Measurements from ENCODE around the gene LEF1. TPM values are rescaled to one million over a fixed set of nuclear protein-coding genes. Genes with fewer than 3 reads are reported as not detected.

Gene LEF1
- total RNA-seq, 1 donor from 2014 or later: 4.3 TPM

- Histone ChIP-seq H3K36me3 (peaks cover 71% of the 10 kb centered on the region), H3K9me3 (no peaks in the 10 kb centered on the region), H3K27ac (no peak overlapping the region), H3K27me3 (ENCODE audit: low read depth) (no peaks in the 10 kb centered on the region), H3K4me1 (no peaks in the 10 kb centered on the region), H3K4me3 (no peak overlapping the region)
- peak; percentile 39 to 55 for ATAC-seq
- DNase-seq: no peak
- intact Hi-C loops (cut with DNase I): no loop called here
- peak; percentile 35 for TF ChIP-seq CTCF (IDR thresholded peaks at IDR 0.05)
Observed at GRCh38 chr4:108030332-108030731, 138.4 kb downstream of the LEF1 start.

- Histone ChIP-seq H3K4me3 (no peak overlapping the region), H3K36me3 (peaks cover 71% of the 10 kb centered on the region), H3K9me3 (no peaks in the 10 kb centered on the region), H3K27me3 (ENCODE audit: low read depth) (no peaks in the 10 kb centered on the region), H3K4me1 (no peaks in the 10 kb centered on the region), H3K27ac (no peak overlapping the region)
- intact Hi-C loops (cut with DNase I): no loop called here
- no peak for TF ChIP-seq CTCF (IDR thresholded peaks at IDR 0.05)
- DNase-seq (no peak), ATAC-seq (peak in 1 of 2 donors; percentile 24)
Observed at GRCh38 chr4:108029731-108030130, 139.0 kb downstream of the LEF1 start.

- DNase-seq (no peak), ATAC-seq (no peak)
- intact Hi-C loops (cut with DNase I): no loop called here
- no peaks in the 10 kb centered on the region for H3K27me3 ChIP-seq (ENCODE audit: low read depth)
- no peak for TF ChIP-seq CTCF (IDR thresholded peaks at IDR 0.05)
- H3K36me3 ChIP-seq: peaks cover 71% of the 10 kb centered on the region
- no peaks in the 10 kb centered on the region for H3K9me3 ChIP-seq
- no peak overlapping the region for H3K27ac ChIP-seq
- H3K4me3 ChIP-seq: no peak overlapping the region
- H3K4me1 ChIP-seq: no peaks in the 10 kb centered on the region
Observed at GRCh38 chr4:108029016-108029720, 139.6 kb downstream of the LEF1 start.

- intact Hi-C loops (cut with DNase I): no loop called here
- H3K4me1 ChIP-seq: no peaks in the 10 kb centered on the region
- no peak for DNase-seq
- no peak overlapping the region for H3K27ac ChIP-seq
- TF ChIP-seq CTCF (IDR thresholded peaks at IDR 0.05): no peak
- H3K36me3 ChIP-seq: peaks cover 83% of the 10 kb centered on the region
- H3K4me3 ChIP-seq: no peak overlapping the region
- no peaks in the 10 kb centered on the region for H3K9me3 ChIP-seq
- ATAC-seq: no peak
- H3K27me3 ChIP-seq (ENCODE audit: low read depth): no peaks in the 10 kb centered on the region
Observed at GRCh38 chr4:108024878-108025165, 143.9 kb downstream of the LEF1 start.

- no peak overlapping the region for H3K4me3 ChIP-seq
- H3K27me3 ChIP-seq (ENCODE audit: low read depth): no peaks in the 10 kb centered on the region
- DNase-seq (no peak), ATAC-seq (no peak)
- H3K9me3 ChIP-seq: no peaks in the 10 kb centered on the region
- intact Hi-C loops (cut with DNase I): no loop called here
- no peak overlapping the region for H3K27ac ChIP-seq
- no peaks in the 10 kb centered on the region for H3K4me1 ChIP-seq
- no peak for TF ChIP-seq CTCF (IDR thresholded peaks at IDR 0.05)
- peaks cover 84% of the 10 kb centered on the region for H3K36me3 ChIP-seq
Observed at GRCh38 chr4:108024085-108024877, 144.5 kb downstream of the LEF1 start.
